ENCODE results near the gene COL15A1. TPM values are rescaled to one million over a fixed set of nuclear protein-coding genes. Genes with fewer than 3 reads are reported as not detected.

The COL15A1 gene
- total and polyA plus RNA-seq, 2 of the 13 experiments (the other 11 are each of a cell fraction or from before 2014, with no cell fraction given) = not detected

- no peak overlapping the region for H3K4me3 ChIP-seq (replicated peaks in 1 of 3; ENCODE audit: insufficient read depth in 1 of 3, low read depth in 2 of 3, low read length in 3 of 3)
- H3K4me2 ChIP-seq (ENCODE audit: low read depth, low read length) = no peak overlapping the region
- H3K27me3 ChIP-seq (ENCODE audit: control insufficient read depth in 1 of 2, insufficient read depth in 2 of 2, low read length in 2 of 2) = peaks cover 3 to 19% of the 10 kb centered on the region in 2 experiments; a peak in 3 of 5 replicates
- ChIA-PET CTCF (ENCODE audit: low intra/inter-chr PET ratio, low total read pairs) (no interaction called here), POLR2A (no interaction called here)
- in situ Hi-C loops (cut with HindIII; ENCODE audit: extremely low pct_ligation_motif_present, low pct_unique_long_range_greater_than_20kb) = no loop called here
- ATAC-seq (no peak), FAIRE-seq (no peak), DNase-seq (ENCODE audit: low spot score) (no peak)
- no peak overlapping the region for H3K27ac ChIP-seq (ENCODE audit: extremely low read length, insufficient read depth, low read length)
- TF ChIP-seq HMG20A (CRISPR knock-in tag; IDR thresholded peaks at IDR 0.05; ENCODE audit: borderline replicate concordance) = no peak
- no peak for TF ChIP-seq TCF12 (IDR thresholded peaks at IDR 0.05)
- TF ChIP-seq TCF12 (CRISPR knock-in tag; IDR thresholded peaks at IDR 0.05) = no peak
- TF ChIP-seq TFE3 (CRISPR knock-in tag; IDR thresholded peaks at IDR 0.05) = no peak
- TF ChIP-seq ZFP36L2 (CRISPR knock-in tag; IDR thresholded peaks at IDR 0.05) = no peak
- TF ChIP-seq ZNF382 (CRISPR knock-in tag; IDR thresholded peaks at IDR 0.05; ENCODE audit: borderline replicate concordance) = no peak
- TF ChIP-seq THYN1 (CRISPR knock-in tag; IDR thresholded peaks at IDR 0.05; ENCODE audit: borderline replicate concordance, low read depth) = no peak
- TF ChIP-seq RBM39 (IDR thresholded peaks at IDR 0.05; ENCODE audit: low read depth, low read length, poor library complexity, severe bottlenecking) = no peak
- TF ChIP-seq GZF1 (CRISPR knock-in tag; IDR thresholded peaks at IDR 0.05) = no peak
- TF ChIP-seq KAT8 (CRISPR knock-in tag; IDR thresholded peaks at IDR 0.05) = no peak
- no peak for TF ChIP-seq SMAD1 (CRISPR knock-in tag; IDR thresholded peaks at IDR 0.05; ENCODE audit: borderline replicate concordance, low read depth)
- no peak for TF ChIP-seq CEBPB (IDR thresholded peaks at IDR 0.05; ENCODE audit: borderline replicate concordance, low read depth, low read length)
- TF ChIP-seq ZMAT3 (CRISPR knock-in tag; conservative IDR thresholded peaks at IDR 0.05) = no peak
- TF ChIP-seq ZNF710 (CRISPR knock-in tag; IDR thresholded peaks at IDR 0.05; ENCODE audit: borderline replicate concordance) = no peak
- no peak for TF ChIP-seq TP53 (CRISPR knock-in tag; conservative IDR thresholded peaks at IDR 0.05)
- TF ChIP-seq MTF1 (CRISPR knock-in tag; IDR thresholded peaks at IDR 0.05) = no peak
- no peaks in the 10 kb centered on the region for H3K4me1 ChIP-seq (ENCODE audit: insufficient read depth, low read length)
- no peak overlapping the region for H3K9ac ChIP-seq (ENCODE audit: insufficient read depth, low read depth, low read length)
- WGBS (ENCODE audit: low lambda C conversion rate) = 31% methylated on average over 6 of the region's 6 CpGs
- intact Hi-C loops (cut with micrococcal nuclease; ENCODE audit: unreplicated experiment) = no loop called here
- H3K9me3 ChIP-seq (ENCODE audit: low read length) = no peaks in the 10 kb centered on the region
- BruUV-seq (replicated peaks) = no TSS peak
- no peaks in the 10 kb centered on the region for H4K20me1 ChIP-seq (ENCODE audit: insufficient read depth, low read length)
- no peaks in the 10 kb centered on the region for H3K36me3 ChIP-seq (replicated peaks in 1 of 2; ENCODE audit: control insufficient read depth in 1 of 2, insufficient read depth in 2 of 2, low read length in 2 of 2)
- H2AFZ ChIP-seq (ENCODE audit: low read length) = no peak overlapping the region
- H3K79me2 ChIP-seq (ENCODE audit: insufficient read depth, low read length) = no peaks in the 10 kb centered on the region
Observed at GRCh38 chr9:98968601-98969337, 25.1 kb downstream of the COL15A1 start.
